ENCODE results near the gene MICU2.
A peak's percentile ranks its signal among the peaks of the same experiment; 100 is the strongest.
"Not testable (repeated sequence)": the region's sequence is repeated elsewhere in the genome, so short reads cannot be mapped to it uniquely, and the experiment has no call there.

MICU2 gene

GRCh38 chr13:21590231-21590630, 13.7 kb downstream of the MICU2 start:
- Histone ChIP-seq H3K27me3 (ENCODE audit: low read length) (no peaks in the 10 kb centered on the region), H3F3A (ENCODE audit: insufficient read depth) (no peaks in the 10 kb centered on the region), H3K36me3 (ENCODE audit: low read length) (no peaks in the 10 kb centered on the region), H3K9me3 (ENCODE audit: insufficient read depth, low read length) (no peaks in the 10 kb centered on the region), H3K4me2 (ENCODE audit: low read depth, low read length, poor library complexity, severe bottlenecking) (peak overlapping the region; percentile 31), H3K27ac (ENCODE audit: low read depth, low read length) (no peak overlapping the region), H3K9ac (ENCODE audit: low read length) (no peak overlapping the region), H4K20me1 (ENCODE audit: low read depth, low read length) (peaks cover 3% of the 10 kb centered on the region; the same call in 1 of the 2 replicates), H2AFZ (ENCODE audit: low read depth, low read length, severe bottlenecking) (no peak overlapping the region), H3K4me3 (ENCODE audit: insufficient read depth, low read length, poor library complexity, severe bottlenecking) (no peak overlapping the region), H3K79me2 (ENCODE audit: insufficient read depth, low read length) (peaks cover 89% of the 10 kb centered on the region), H3K9me2 (replicated peaks; ENCODE audit: insufficient read depth, low read length) (no peaks in the 10 kb centered on the region)
- TF ChIP-seq, protein P1, sequence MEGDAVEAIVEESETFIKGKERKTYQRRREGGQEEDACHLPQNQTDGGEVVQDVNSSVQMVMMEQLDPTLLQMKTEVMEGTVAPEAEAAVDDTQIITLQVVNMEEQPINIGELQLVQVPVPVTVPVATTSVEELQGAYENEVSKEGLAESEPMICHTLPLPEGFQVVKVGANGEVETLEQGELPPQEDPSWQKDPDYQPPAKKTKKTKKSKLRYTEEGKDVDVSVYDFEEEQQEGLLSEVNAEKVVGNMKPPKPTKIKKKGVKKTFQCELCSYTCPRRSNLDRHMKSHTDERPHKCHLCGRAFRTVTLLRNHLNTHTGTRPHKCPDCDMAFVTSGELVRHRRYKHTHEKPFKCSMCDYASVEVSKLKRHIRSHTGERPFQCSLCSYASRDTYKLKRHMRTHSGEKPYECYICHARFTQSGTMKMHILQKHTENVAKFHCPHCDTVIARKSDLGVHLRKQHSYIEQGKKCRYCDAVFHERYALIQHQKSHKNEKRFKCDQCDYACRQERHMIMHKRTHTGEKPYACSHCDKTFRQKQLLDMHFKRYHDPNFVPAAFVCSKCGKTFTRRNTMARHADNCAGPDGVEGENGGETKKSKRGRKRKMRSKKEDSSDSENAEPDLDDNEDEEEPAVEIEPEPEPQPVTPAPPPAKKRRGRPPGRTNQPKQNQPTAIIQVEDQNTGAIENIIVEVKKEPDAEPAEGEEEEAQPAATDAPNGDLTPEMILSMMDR (IDR thresholded peaks at IDR 0.05; ENCODE audit: insufficient read depth, low read length, poor library complexity, severe bottlenecking) = no peak
- TF ChIP-seq EZH2phosphoT487 (conservative IDR thresholded peaks at IDR 0.05; ENCODE audit: low read length) = no peak

DNA sequence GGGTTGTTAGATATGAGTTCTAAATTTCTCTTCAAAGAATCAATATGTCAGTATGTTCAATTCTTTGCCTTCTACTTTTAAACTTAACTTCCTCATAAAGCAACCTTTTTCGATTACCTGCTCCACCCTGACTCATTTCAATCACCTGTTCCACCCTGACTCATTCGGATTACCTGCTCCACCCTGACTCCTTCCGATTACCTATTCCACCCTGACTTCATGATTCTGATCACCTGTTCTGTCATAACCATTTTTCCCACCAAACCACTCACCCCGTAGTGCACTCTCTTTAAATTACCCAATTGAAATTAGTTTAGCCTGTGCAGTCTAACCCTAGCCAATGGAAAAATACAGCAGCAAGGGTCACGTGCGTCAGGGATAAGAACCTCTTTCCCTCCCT, 14.5 kb downstream of the MICU2 start:
- not testable (repeated sequence) for H4K20me1 ChIP-seq (ENCODE audit: low read depth, low read length); H3K36me3 ChIP-seq (ENCODE audit: low read length); H3K9ac ChIP-seq (ENCODE audit: low read length); H3K9me2 ChIP-seq (replicated peaks; ENCODE audit: insufficient read depth, low read length); H2AFZ ChIP-seq (ENCODE audit: low read depth, low read length, severe bottlenecking); H3K27me3 ChIP-seq (ENCODE audit: low read length); H3K4me3 ChIP-seq (ENCODE audit: insufficient read depth, low read length, poor library complexity, severe bottlenecking); H3F3A ChIP-seq (ENCODE audit: insufficient read depth); H3K9me3 ChIP-seq (ENCODE audit: insufficient read depth, low read length); H3K27ac ChIP-seq (ENCODE audit: low read depth, low read length); H3K4me2 ChIP-seq (ENCODE audit: low read depth, low read length, poor library complexity, severe bottlenecking)
- H3K79me2 ChIP-seq (ENCODE audit: insufficient read depth, low read length) = peaks cover 91% of the 10 kb centered on the region

DNA sequence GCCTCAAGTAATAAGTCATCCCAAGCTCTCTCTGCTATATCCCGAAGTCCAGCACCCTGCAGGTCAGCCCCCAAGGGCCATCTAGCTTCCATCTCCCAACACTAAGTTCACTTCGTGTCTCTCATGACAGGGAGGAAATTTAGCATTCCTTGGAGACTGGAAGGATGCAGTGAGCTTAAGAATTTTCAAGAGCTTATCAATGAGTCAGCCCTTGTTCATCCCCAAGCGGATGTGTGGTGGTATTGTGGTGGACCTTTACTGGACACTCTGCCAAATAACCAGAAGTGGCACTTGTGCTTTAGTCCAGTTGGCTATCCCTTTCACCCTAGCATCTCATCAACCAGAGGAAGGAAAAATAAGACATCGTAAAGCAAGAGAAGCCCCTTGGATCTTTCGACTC, 15.6 kb downstream of the MICU2 start:
- H3K9ac ChIP-seq (ENCODE audit: low read length); H3F3A ChIP-seq (ENCODE audit: insufficient read depth); H3K27me3 ChIP-seq (ENCODE audit: low read length); H3K36me3 ChIP-seq (ENCODE audit: low read length); H3K4me2 ChIP-seq (ENCODE audit: low read depth, low read length, poor library complexity, severe bottlenecking); H3K4me3 ChIP-seq (ENCODE audit: insufficient read depth, low read length, poor library complexity, severe bottlenecking); H3K27ac ChIP-seq (ENCODE audit: low read depth, low read length); H3K9me3 ChIP-seq (ENCODE audit: insufficient read depth, low read length); H3K9me2 ChIP-seq (replicated peaks; ENCODE audit: insufficient read depth, low read length); H2AFZ ChIP-seq (ENCODE audit: low read depth, low read length, severe bottlenecking); H4K20me1 ChIP-seq (ENCODE audit: low read depth, low read length): not testable (repeated sequence)
- peaks cover 88% of the 10 kb centered on the region for H3K79me2 ChIP-seq (ENCODE audit: insufficient read depth, low read length)

- no peak overlapping the region for H3K27ac ChIP-seq (ENCODE audit: low read depth, low read length)
- peaks cover 8% of the 10 kb centered on the region; the same call in 1 of the 2 replicates for H3F3A ChIP-seq (ENCODE audit: insufficient read depth)
- H3K4me3 ChIP-seq (ENCODE audit: insufficient read depth, low read length, poor library complexity, severe bottlenecking) = no peak overlapping the region
- H3K9me2 ChIP-seq (replicated peaks; ENCODE audit: insufficient read depth, low read length) = no peaks in the 10 kb centered on the region
- no peak for TF ChIP-seq EZH2phosphoT487 (conservative IDR thresholded peaks at IDR 0.05; ENCODE audit: low read length)
- TF ChIP-seq, protein P1 (IDR thresholded peaks at IDR 0.05; ENCODE audit: insufficient read depth, low read length, poor library complexity, severe bottlenecking) = no peak
- no peak overlapping the region for H3K9ac ChIP-seq (ENCODE audit: low read length)
- no peaks in the 10 kb centered on the region for H3K9me3 ChIP-seq (ENCODE audit: insufficient read depth, low read length)
- H4K20me1 ChIP-seq (ENCODE audit: low read depth, low read length) = no peaks in the 10 kb centered on the region; the same call in 1 of the 2 replicates
- H3K27me3 ChIP-seq (ENCODE audit: low read length) = no peaks in the 10 kb centered on the region
- no peaks in the 10 kb centered on the region for H3K36me3 ChIP-seq (ENCODE audit: low read length)
- H2AFZ ChIP-seq (ENCODE audit: low read depth, low read length, severe bottlenecking) = no peak overlapping the region
- H3K4me2 ChIP-seq (ENCODE audit: low read depth, low read length, poor library complexity, severe bottlenecking) = no peak overlapping the region
- peaks cover 85% of the 10 kb centered on the region for H3K79me2 ChIP-seq (ENCODE audit: insufficient read depth, low read length)
Measured at GRCh38 chr13:21584973-21585592, 18.9 kb downstream of the MICU2 start.
